Natural killer cell (primary cell): ENCODE data around the gene HNRNPAB. TPM values are rescaled to one million over a fixed set of nuclear protein-coding genes. Genes with fewer than 3 reads are reported as not detected.

Experiments
- ATAC-seq, 3 donors: fragments of 150-1000 bp in 2 of 3; fragments of 200-7000 bp in 1 of 3; cut with Tn5 transposase; 1 replicate in 1 of 3; 2 replicates in 2 of 3; pipeline ENCODE4 v1.10.0; 2021; ENCODE audit warnings: mild to moderate bottlenecking in 2 of 3, moderate library complexity in 2 of 3
- DNase-seq, 2 donors: peaks; one replicate each; pipeline versions ENCODE4 v3.0.0 to v3.0.0-alpha.2; 2013 to 2021; ENCODE audit warnings: mixed read lengths in 1 of 2
- H3K27ac ChIP-seq: one replicate; pipeline ENCODE4 v1.5.1; 2013; ENCODE audit warnings: mild to moderate bottlenecking, low read length
- H3K27me3 ChIP-seq: one replicate; pipeline ENCODE4 v1.6.1; 2013; ENCODE audit warnings: low read length; ENCODE audit not compliant: control insufficient read depth, insufficient read depth
- H3K36me3 ChIP-seq: one replicate; pipeline ENCODE4 v1.6.1; 2013; ENCODE audit warnings: low read length; ENCODE audit not compliant: control insufficient read depth, insufficient read depth
- H3K4me1 ChIP-seq: one replicate; pipeline ENCODE4 v1.6.1; 2013; ENCODE audit warnings: low read length; ENCODE audit not compliant: control insufficient read depth, insufficient read depth
- H3K4me3 ChIP-seq: one replicate; pipeline ENCODE4 v1.5.1; 2013; ENCODE audit warnings: low read length
- H3K9me3 ChIP-seq: one replicate; pipeline ENCODE4 v1.6.1; 2013; ENCODE audit warnings: low read length; ENCODE audit not compliant: control insufficient read depth, insufficient read depth
- H3K27ac Mint-ChIP-seq, 2 donors: one replicate each; pipeline ENCODE4 v1.8.0; 2022; ENCODE audit warnings: mild to moderate bottlenecking in 2 of 2, mixed read lengths in 2 of 2, moderate library complexity in 1 of 2
- H3K27me3 Mint-ChIP-seq, 2 donors: one replicate each; pipeline ENCODE4 v1.8.0; 2022; ENCODE audit warnings: low read depth in 2 of 2, mixed read lengths in 2 of 2
- H3K36me3 Mint-ChIP-seq: one replicate; pipeline ENCODE4 v1.8.0; 2022; ENCODE audit warnings: mixed read lengths
- H3K4me1 Mint-ChIP-seq, 2 donors: one replicate each; pipeline ENCODE4 v1.8.0; 2022; ENCODE audit warnings: mixed read lengths in 2 of 2
- H3K4me3 Mint-ChIP-seq: one replicate; pipeline ENCODE4 v1.8.0; 2022; ENCODE audit warnings: mild to moderate bottlenecking, moderate library complexity, mixed read lengths
- H3K9me3 Mint-ChIP-seq, 2 donors: one replicate each; pipeline ENCODE4 v1.8.0; 2022; ENCODE audit warnings: mixed read lengths in 2 of 2
- WGBS: methylation state at CpG from one replicate; pipeline ENCODE4 v1.1.7; 2013; ENCODE audit warnings: missing lambda C conversion rate; ENCODE audit not compliant: insufficient coverage; 5-methylcytosine and 5-hydroxymethylcytosine counted together
- intact Hi-C: fragments of 100-400 bp; cut with micrococcal nuclease; formaldehyde crosslinking; loops from one replicate; pipeline ENCODE4 v1.14.2; 2022
- total RNA-seq, 4 donors: library from RNA; stranded (reverse); fragments of 120-200 nt in 1 of 4; gene quantifications; one replicate each; pipeline versions ENCODE4 v1.2.3 to v1.2.4, GENCODE V29; 2013 to 2022
- TF ChIP-seq, protein P1 (sequence below): fragments of 200-600 bp; IDR thresholded peaks from one replicate; pipeline ENCODE4 v1.8.0; 2022; ENCODE audit warnings: antibody characterized with exemption

Gene HNRNPAB
- total RNA-seq, 3 donors from 2014 or later (not counting 1 experiment from before 2014, with no cell fraction given): 77.6 to 98.4 (median 88.4) TPM

DNA sequence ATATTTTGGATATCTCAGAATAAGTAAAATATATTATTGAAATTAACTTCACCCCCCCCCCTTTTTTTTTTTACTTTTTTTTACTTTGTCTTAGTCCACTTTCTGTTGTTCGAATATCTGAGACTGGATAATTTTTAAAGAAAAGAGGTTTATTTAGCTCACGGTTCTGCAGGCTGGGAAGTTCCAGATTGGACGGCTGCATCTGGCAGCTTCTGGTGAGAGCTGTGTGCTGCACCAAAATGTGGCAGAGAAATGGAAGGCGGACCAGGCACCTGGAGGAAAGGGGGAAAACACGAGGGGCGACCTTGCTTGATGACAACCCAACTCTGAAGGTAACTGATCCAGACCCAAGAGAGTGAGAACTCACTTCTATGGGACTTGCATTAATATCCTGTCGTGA lies 11.5 kb upstream of the HNRNPAB start:
- Histone ChIP-seq H3K4me3 (no peak overlapping the region), H3K4me1 (peaks cover 23% of the 10 kb centered on the region), H3K9me3 (no peaks in the 10 kb centered on the region), H3K27me3 (no peaks in the 10 kb centered on the region), H3K36me3 (no peaks in the 10 kb centered on the region), H3K27ac (no peak overlapping the region)
- WGBS: 90% methylated on average over 7 of the region's 7 CpGs
- Mint-ChIP-seq H3K9me3 (no peaks in the 10 kb centered on the region), H3K27ac (peak overlapping the region; percentile 50 to 82), H3K4me3 (peak overlapping the region; percentile 81), H3K4me1 (peaks cover 32 to 42% of the 10 kb centered on the region in 2 donors), H3K27me3 (peaks cover 0 to 7% of the 10 kb centered on the region in 2 donors), H3K36me3 (no peaks in the 10 kb centered on the region)
- ATAC-seq: no peak
- TF ChIP-seq, protein P1, sequence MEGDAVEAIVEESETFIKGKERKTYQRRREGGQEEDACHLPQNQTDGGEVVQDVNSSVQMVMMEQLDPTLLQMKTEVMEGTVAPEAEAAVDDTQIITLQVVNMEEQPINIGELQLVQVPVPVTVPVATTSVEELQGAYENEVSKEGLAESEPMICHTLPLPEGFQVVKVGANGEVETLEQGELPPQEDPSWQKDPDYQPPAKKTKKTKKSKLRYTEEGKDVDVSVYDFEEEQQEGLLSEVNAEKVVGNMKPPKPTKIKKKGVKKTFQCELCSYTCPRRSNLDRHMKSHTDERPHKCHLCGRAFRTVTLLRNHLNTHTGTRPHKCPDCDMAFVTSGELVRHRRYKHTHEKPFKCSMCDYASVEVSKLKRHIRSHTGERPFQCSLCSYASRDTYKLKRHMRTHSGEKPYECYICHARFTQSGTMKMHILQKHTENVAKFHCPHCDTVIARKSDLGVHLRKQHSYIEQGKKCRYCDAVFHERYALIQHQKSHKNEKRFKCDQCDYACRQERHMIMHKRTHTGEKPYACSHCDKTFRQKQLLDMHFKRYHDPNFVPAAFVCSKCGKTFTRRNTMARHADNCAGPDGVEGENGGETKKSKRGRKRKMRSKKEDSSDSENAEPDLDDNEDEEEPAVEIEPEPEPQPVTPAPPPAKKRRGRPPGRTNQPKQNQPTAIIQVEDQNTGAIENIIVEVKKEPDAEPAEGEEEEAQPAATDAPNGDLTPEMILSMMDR: no peak
- intact Hi-C loops: no loop called here
- DNase-seq: no peak

- TF ChIP-seq, protein P1: no peak
- H3K4me1 Mint-ChIP-seq: peaks cover 32 to 44% of the 10 kb centered on the region in 2 donors
Observed at GRCh38 chr5:178193251-178193809, 11.0 kb upstream of the HNRNPAB start.

GRCh38 chr5:178194026-178194425 lies 10.3 kb upstream of the HNRNPAB start:
- intact Hi-C loops: no loop called here
- ATAC-seq (peak; percentile 40 to 54 (median 42)), DNase-seq (no peak)
- H3K36me3 ChIP-seq: no peaks in the 10 kb centered on the region
- no peaks in the 10 kb centered on the region for H3K36me3 Mint-ChIP-seq
- H3K9me3 Mint-ChIP-seq: no peaks in the 10 kb centered on the region
- H3K4me3 Mint-ChIP-seq: peak overlapping the region; percentile 40
- H3K4me3 ChIP-seq: no peak overlapping the region
- peak overlapping the region in 1 of 2 donors; percentile 82 for H3K27ac Mint-ChIP-seq
- 5% methylated on average over 7 of the region's 7 CpGs for WGBS
- no peaks in the 10 kb centered on the region for H3K27me3 ChIP-seq
- H3K9me3 ChIP-seq: no peaks in the 10 kb centered on the region
- peaks cover 32 to 44% of the 10 kb centered on the region in 2 donors for H3K4me1 Mint-ChIP-seq
- H3K27ac ChIP-seq: peak overlapping the region; percentile 35
- H3K4me1 ChIP-seq: peaks cover 23% of the 10 kb centered on the region
- no peaks in the 10 kb centered on the region for H3K27me3 Mint-ChIP-seq
- TF ChIP-seq, protein P1: no peak

More at GRCh38 chr5:178193251-178193809, 11.0 kb upstream of the HNRNPAB start:
- peak overlapping the region; percentile 2 for H3K27ac ChIP-seq
- H3K4me3 ChIP-seq: no peak overlapping the region
- no peaks in the 10 kb centered on the region for H3K36me3 ChIP-seq
- H3K9me3 ChIP-seq: no peaks in the 10 kb centered on the region
- 18% methylated on average over 8 of the region's 8 CpGs for WGBS
- intact Hi-C loops: no loop called here
- no peaks in the 10 kb centered on the region for H3K9me3 Mint-ChIP-seq
- peak overlapping the region; percentile 81 for H3K4me3 Mint-ChIP-seq
- peaks cover 23% of the 10 kb centered on the region for H3K4me1 ChIP-seq
- H3K36me3 Mint-ChIP-seq: no peaks in the 10 kb centered on the region
- DNase-seq: no peak
- peaks cover 0 to 5% of the 10 kb centered on the region in 2 donors for H3K27me3 Mint-ChIP-seq
- no peaks in the 10 kb centered on the region for H3K27me3 ChIP-seq
- H3K27ac Mint-ChIP-seq: peak overlapping the region; percentile 50 to 82
- peak; percentile 63 to 81 (median 70) for ATAC-seq
